Breast epithelium (tissue), 4 donors: Measurements from ENCODE around the gene PNLIP. TPM values are rescaled to one million over a fixed set of nuclear protein-coding genes. Genes with fewer than 3 reads are reported as not detected.

Source experiments
- DNase-seq, 2 donors: peaks; one replicate each; pipeline ENCODE4 v3.0.0-alpha.2; 2019; ENCODE audit warnings: low spot score in 2 of 2
- H3K27ac ChIP-seq, 2 donors: fragments of 200-600 bp; sonication (generic) in 1 of 2; one replicate each; pipeline ENCODE4 v1.5.1; 2016 to 2019; ENCODE audit warnings: mild to moderate bottlenecking in 1 of 2
- H3K27me3 ChIP-seq, 2 donors: fragments of 200-600 bp; sonication (generic) in 1 of 2; one replicate each; pipeline versions ENCODE4 v1.5.1 to v1.6.0; 2017 to 2019; ENCODE audit warnings: control low read depth in 1 of 2, mild to moderate bottlenecking in 1 of 2
- H3K36me3 ChIP-seq: fragments of 200-600 bp; one replicate; pipeline ENCODE4 v1.5.1; 2019
- H3K4me1 ChIP-seq, 2 donors: fragments of 200-600 bp; sonication (generic); one replicate each; pipeline ENCODE4 v1.5.1; 2016 to 2019; ENCODE audit warnings: control low read depth in 1 of 2
- H3K4me3 ChIP-seq, 3 donors: fragments of 200-600 bp; sonication (generic); 1 replicate in 2 of 3; 2 replicates in 1 of 3; pipeline ENCODE4 v1.5.1; 2016 to 2019; ENCODE audit warnings: mild to moderate bottlenecking in 3 of 3, moderate library complexity in 2 of 3
- H3K9me3 ChIP-seq, 2 donors: fragments of 200-600 bp; sonication (generic) in 1 of 2; one replicate each; pipeline ENCODE4 v1.5.1; 2016 to 2019; ENCODE audit warnings: control low read depth in 1 of 2
- CTCF ChIP-seq, 3 donors: fragments of 450-650 bp; IDR thresholded peaks; one replicate each; pipeline ENCODE4 v1.5.1; 2016 to 2017; ENCODE audit warnings: antibody characterized with exemption in 3 of 3, mild to moderate bottlenecking in 3 of 3, moderate library complexity in 3 of 3
- POLR2A ChIP-seq: fragments of 450-650 bp; IDR thresholded peaks from one replicate; pipeline ENCODE4 v1.6.1; 2016; ENCODE audit warnings: antibody characterized with exemption, mild to moderate bottlenecking, moderate library complexity
- POLR2AphosphoS5 ChIP-seq, 3 donors: sonication (generic); formaldehyde crosslinking; IDR thresholded peaks; one replicate each; pipeline ENCODE4 v1.6.1; 2017; ENCODE audit warnings: antibody characterized with exemption in 3 of 3
- intact Hi-C: fragments of 100-400 bp; cut with DNase I; formaldehyde crosslinking; loops from one replicate; pipeline ENCODE4 v1.15.1; 2023; ENCODE audit warnings: low total_unique reads
- total RNA-seq, 3 donors: library from RNA; depleted of rRNA; stranded (reverse); fragments of >200 nt; gene quantifications; one replicate each; pipeline ENCODE4 v1.1.0, GENCODE V29; 2016

PNLIP gene
- total RNA-seq, 3 donors from 2014 or later: not detected

GRCh38 chr10:116597543-116597942 lies 51.8 kb downstream of the PNLIP start:
- intact Hi-C loops: no loop called here
- TF ChIP-seq CTCF (IDR thresholded peaks at IDR 0.05) (no peak), POLR2A (no peak), POLR2AphosphoS5 (IDR thresholded peaks at IDR 0.05) (no peak)

GRCh38 chr10:116598329-116598728 lies 52.6 kb downstream of the PNLIP start:
- DNase-seq: no peak
- Histone ChIP-seq H3K36me3 (no peaks in the 10 kb centered on the region), H3K4me3 (no peak overlapping the region), H3K27me3 (peaks cover 0 to 3% of the 10 kb centered on the region in 2 donors), H3K4me1 (no peaks in the 10 kb centered on the region), H3K27ac (no peak overlapping the region), H3K9me3 (no peaks in the 10 kb centered on the region)
- intact Hi-C loops: no loop called here
- no peak for TF ChIP-seq CTCF (IDR thresholded peaks at IDR 0.05)
- TF ChIP-seq POLR2AphosphoS5 (IDR thresholded peaks at IDR 0.05): no peak
- TF ChIP-seq POLR2A: no peak

More at GRCh38 chr10:116597543-116597942, 51.8 kb downstream of the PNLIP start:
- no peak for DNase-seq
- Histone ChIP-seq H3K4me1 (no peaks in the 10 kb centered on the region), H3K9me3 (no peaks in the 10 kb centered on the region), H3K36me3 (no peaks in the 10 kb centered on the region), H3K4me3 (no peak overlapping the region), H3K27ac (no peak overlapping the region), H3K27me3 (peaks cover 0 to 3% of the 10 kb centered on the region in 2 donors)

- DNase-seq: no peak
- no peaks in the 10 kb centered on the region for H3K36me3 ChIP-seq
- H3K4me3 ChIP-seq: no peak overlapping the region
- H3K9me3 ChIP-seq: no peaks in the 10 kb centered on the region
- no peak overlapping the region for H3K27ac ChIP-seq
- no peak for TF ChIP-seq POLR2AphosphoS5 (IDR thresholded peaks at IDR 0.05)
- no peak for TF ChIP-seq POLR2A
- H3K4me1 ChIP-seq: no peaks in the 10 kb centered on the region
- intact Hi-C loops: no loop called here
- H3K27me3 ChIP-seq: peaks cover 0 to 3% of the 10 kb centered on the region in 2 donors
These were observed 54.3 kb downstream of the PNLIP start for GRCh38 chr10:116599991-116600390.

- peaks cover 0 to 3% of the 10 kb centered on the region in 2 donors for H3K27me3 ChIP-seq
- DNase-seq: no peak
- no peaks in the 10 kb centered on the region for H3K9me3 ChIP-seq
- TF ChIP-seq CTCF (IDR thresholded peaks at IDR 0.05) (no peak), POLR2AphosphoS5 (IDR thresholded peaks at IDR 0.05) (no peak), POLR2A (no peak)
- no peak overlapping the region for H3K27ac ChIP-seq
- intact Hi-C loops: no loop called here
- no peak overlapping the region for H3K4me3 ChIP-seq
- no peaks in the 10 kb centered on the region for H3K4me1 ChIP-seq
- no peaks in the 10 kb centered on the region for H3K36me3 ChIP-seq
These were observed 57.1 kb downstream of the PNLIP start for GRCh38 chr10:116602648-116603400.

- H3K36me3 ChIP-seq: no peaks in the 10 kb centered on the region
- intact Hi-C loops: no loop called here
- no peak overlapping the region for H3K27ac ChIP-seq
- H3K9me3 ChIP-seq: no peaks in the 10 kb centered on the region
- DNase-seq: no peak
- no peaks in the 10 kb centered on the region for H3K4me1 ChIP-seq
- H3K27me3 ChIP-seq: peaks cover 0 to 20% of the 10 kb centered on the region in 2 donors
- H3K4me3 ChIP-seq: no peak overlapping the region
- no peak for TF ChIP-seq POLR2A
- TF ChIP-seq CTCF (IDR thresholded peaks at IDR 0.05): no peak
- no peak for TF ChIP-seq POLR2AphosphoS5 (IDR thresholded peaks at IDR 0.05)
These were observed 60.3 kb downstream of the PNLIP start for GRCh38 chr10:116606061-116606483.
